B cell (primary cell): ENCODE measurements around the gene STON2. TPM values are rescaled to one million over a fixed set of nuclear protein-coding genes. Genes with fewer than 3 reads are reported as not detected.

Experiments used
- ATAC-seq: fragments of 200-7000 bp; cut with Tn5 transposase; one replicate; pipeline ENCODE4 v1.10.0; 2021; ENCODE audit warnings: low read depth, mild to moderate bottlenecking, moderate number of reproducible peaks, moderate library complexity
- CTCF ChIA-PET: fragments of 350-600 bp; sonication (Branson Sonifier 250); formaldehyde crosslinking; loops from one replicate; lab custom pipeline; 2021; ENCODE audit warnings: antibody characterized with exemption, inconsistent platforms; lab: Charles Lee
- POLR2A ChIA-PET: fragments of 350-600 bp; sonication (Branson Sonifier 250); formaldehyde crosslinking; loops from one replicate; lab custom pipeline; 2021; ENCODE audit warnings: antibody characterized with exemption; lab: Charles Lee
- DNase-seq: peaks from one replicate; pipeline ENCODE4 v3.0.0; 2013
- H2AFZ ChIP-seq: 2 replicates; pipeline ENCODE4 v1.6.1; 2012; ENCODE audit warnings: mild to moderate bottlenecking, low read depth, low read length; ENCODE audit not compliant: insufficient read depth, poor library complexity, severe bottlenecking
- H3K27ac ChIP-seq, 2 donors: 1 replicate in 1 of 2; 2 replicates in 1 of 2; pipeline ENCODE4 v1.5.1; 2012 to 2013; ENCODE audit warnings: low read length in 2 of 2, mild to moderate bottlenecking in 2 of 2, moderate library complexity in 1 of 2
- H3K27me3 ChIP-seq, 4 experiments: fragments of 200-600 bp in 1 of 4; sonication (generic) in 1 of 4; replicated peaks in 1 of 4; 1 replicate in 2 of 4; 2 replicates in 2 of 4; pipeline versions ENCODE4 v1.6.1 to v1.7.0; 2013 to 2016; ENCODE audit warnings: low read length in 3 of 4, mild to moderate bottlenecking in 2 of 4, mixed read lengths in 1 of 4, moderate library complexity in 1 of 4; ENCODE audit not compliant: insufficient read depth in 4 of 4, control insufficient read depth in 3 of 4; ENCODE audit errors: control extremely low read depth in 1 of 4
- H3K36me3 ChIP-seq, 2 experiments: replicated peaks in 1 of 2; 1 replicate in 1 of 2; 2 replicates in 1 of 2; pipeline versions ENCODE4 v1.6.1 to v1.7.1; 2013; ENCODE audit warnings: low read length in 1 of 2; ENCODE audit not compliant: insufficient read depth in 2 of 2, control insufficient read depth in 1 of 2; ENCODE audit errors: control extremely low read depth in 1 of 2, extremely low read depth in 1 of 2
- H3K4me1 ChIP-seq, 2 donors: fragments of 200-600 bp in 1 of 2; sonication (generic) in 1 of 2; 1 replicate in 1 of 2; 2 replicates in 1 of 2; pipeline versions ENCODE4 v1.5.1 to v1.6.1; 2013 to 2017; ENCODE audit warnings: low read length in 2 of 2; ENCODE audit not compliant: control insufficient read depth in 2 of 2, insufficient read depth in 2 of 2
- H3K4me2 ChIP-seq: replicated peaks from 2 replicates; pipeline ENCODE3; 2012; ENCODE audit warnings: mild to moderate bottlenecking, low read depth, low read length; ENCODE audit not compliant: poor library complexity, severe bottlenecking
- H3K4me3 ChIP-seq, 5 experiments: fragments of 200-600 bp in 1 of 5; sonication (generic) in 1 of 5; 1 replicate in 3 of 5; 2 replicates in 2 of 5; pipeline versions ENCODE4 v1.5.1 to v1.7.0; 2011 to 2016; ENCODE audit warnings: low read length in 4 of 5, mild to moderate bottlenecking in 4 of 5, low read depth in 2 of 5, control low read depth in 1 of 5, moderate library complexity in 1 of 5; ENCODE audit not compliant: insufficient read depth in 1 of 5; ENCODE audit errors: control extremely low read depth in 1 of 5, extremely low read depth in 1 of 5
- H3K79me2 ChIP-seq: fragments of 200-600 bp; sonication (generic); one replicate; pipeline ENCODE4 v1.6.0; 2016; ENCODE audit warnings: low read length; ENCODE audit not compliant: control insufficient read depth, insufficient read depth
- H3K9ac ChIP-seq: fragments of 200-600 bp; sonication (generic); 2 replicates; pipeline ENCODE4 v1.6.1; 2017; ENCODE audit warnings: mild to moderate bottlenecking, low read length, moderate library complexity
- H3K9me3 ChIP-seq, 3 donors: one replicate each; pipeline versions ENCODE4 v1.6.1 to v1.7.1; 2013; ENCODE audit warnings: low read length in 2 of 3; ENCODE audit not compliant: control insufficient read depth in 2 of 3, insufficient read depth in 1 of 3; ENCODE audit errors: control extremely low read depth in 1 of 3
- H4K20me1 ChIP-seq: 2 replicates; pipeline ENCODE4 v1.6.0; 2012; ENCODE audit warnings: mild to moderate bottlenecking, low read length; ENCODE audit not compliant: insufficient read depth, control insufficient read depth, poor library complexity, severe bottlenecking
- H3K27ac Mint-ChIP-seq: one replicate; pipeline ENCODE4 v1.8.0; 2021; ENCODE audit warnings: mixed read lengths
- H3K27me3 Mint-ChIP-seq: one replicate; pipeline ENCODE4 v1.8.0; 2021; ENCODE audit warnings: mixed read lengths
- H3K4me1 Mint-ChIP-seq: one replicate; pipeline ENCODE4 v1.8.0; 2021; ENCODE audit warnings: mixed read lengths
- H3K4me3 Mint-ChIP-seq: one replicate; pipeline ENCODE4 v1.8.0; 2021; ENCODE audit warnings: mixed read lengths
- H3K9me3 Mint-ChIP-seq: one replicate; pipeline ENCODE4 v1.8.0; 2022; ENCODE audit warnings: mixed read lengths; ENCODE audit not compliant: insufficient read depth
- EZH2 ChIP-seq: IDR thresholded peaks from 2 replicates; pipeline ENCODE4 v1.6.1; 2012; ENCODE audit warnings: borderline replicate concordance, low read depth, mild to moderate bottlenecking, moderate library complexity, low read length; ENCODE audit not compliant: insufficient read depth, poor library complexity, severe bottlenecking
- WGBS: methylation state at CpG from one replicate; pipeline ENCODE4 v1.1.5; 2013; ENCODE audit warnings: missing lambda C conversion rate; ENCODE audit not compliant: insufficient coverage; 5-methylcytosine and 5-hydroxymethylcytosine counted together
- intact Hi-C: fragments of 100-400 bp; cut with micrococcal nuclease; formaldehyde crosslinking; loops from one replicate; pipeline ENCODE4 v1.10.0; 2022
- polyA plus RNA-seq: library from polyadenylated mRNA; depleted of rRNA; stranded (reverse); fragments of >200 nt; gene quantifications from 2 replicates; pipeline ENCODE4 v1.2.3, GENCODE V29; 2012
- total RNA-seq, 2 donors: library from RNA; stranded (reverse); fragments of 120-200 nt in 1 of 2; gene quantifications; 1 replicate in 1 of 2; 2 replicates in 1 of 2; pipeline versions ENCODE4 v1.2.3 to v1.2.4, GENCODE V29; 2013 to 2022
- TF ChIP-seq, protein P1 (sequence below): fragments of 200-600 bp; IDR thresholded peaks from one replicate; pipeline ENCODE4 v1.8.0; 2022; ENCODE audit warnings: antibody characterized with exemption, mild to moderate bottlenecking

STON2 gene
- total and polyA plus RNA-seq, 2 donors (not counting 1 experiment from before 2014, with no cell fraction given), result 0.03 TPM; not detected in 1

DNA sequence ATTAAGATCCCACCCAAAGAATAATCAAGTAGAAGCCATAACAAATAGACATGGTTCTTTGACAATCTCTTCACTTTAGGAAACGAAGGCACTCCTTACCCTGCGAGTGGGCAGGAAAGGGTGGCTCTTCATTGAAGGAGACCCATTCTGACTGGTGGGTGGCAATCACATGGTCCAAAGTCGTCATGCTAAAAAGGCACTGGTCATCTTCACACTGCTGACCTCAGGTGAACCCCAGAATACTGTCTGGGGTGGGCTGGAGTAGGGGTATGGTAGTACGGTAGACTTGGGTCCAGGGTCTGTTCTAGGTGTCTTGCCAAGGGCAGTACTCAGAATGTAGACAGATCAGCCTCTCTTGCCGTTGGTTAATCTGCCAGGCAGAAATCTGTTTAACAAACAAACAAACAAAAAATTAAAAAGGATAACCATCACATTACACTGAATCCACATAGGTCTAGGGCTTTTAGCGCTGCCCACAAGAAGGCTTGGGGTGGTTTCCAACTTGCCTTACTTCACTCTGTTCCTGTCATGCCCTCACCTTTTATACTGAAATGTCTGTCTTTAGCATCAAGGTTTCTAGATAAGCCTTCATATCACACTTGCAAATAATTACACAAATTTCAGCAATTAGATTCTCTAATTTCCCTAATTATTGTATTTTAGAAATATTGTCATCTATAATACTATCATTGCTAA lies 1.8 kb downstream of the STON2 start:
- H3K27me3 ChIP-seq, result peaks cover 0 to 7% (median 0%) of the 10 kb centered on the region in 4 experiments
- intact Hi-C loops, result no loop called here
- Mint-ChIP-seq H3K27ac (no peak overlapping the region), H3K27me3 (peaks cover 7% of the 10 kb centered on the region), H3K9me3 (no peaks in the 10 kb centered on the region), H3K4me3 (no peak overlapping the region), H3K4me1 (no peaks in the 10 kb centered on the region)
- H3K9me3 ChIP-seq, result peaks cover 0 to 3% (median 0%) of the 10 kb centered on the region in 3 donors
- TF ChIP-seq, protein P1, sequence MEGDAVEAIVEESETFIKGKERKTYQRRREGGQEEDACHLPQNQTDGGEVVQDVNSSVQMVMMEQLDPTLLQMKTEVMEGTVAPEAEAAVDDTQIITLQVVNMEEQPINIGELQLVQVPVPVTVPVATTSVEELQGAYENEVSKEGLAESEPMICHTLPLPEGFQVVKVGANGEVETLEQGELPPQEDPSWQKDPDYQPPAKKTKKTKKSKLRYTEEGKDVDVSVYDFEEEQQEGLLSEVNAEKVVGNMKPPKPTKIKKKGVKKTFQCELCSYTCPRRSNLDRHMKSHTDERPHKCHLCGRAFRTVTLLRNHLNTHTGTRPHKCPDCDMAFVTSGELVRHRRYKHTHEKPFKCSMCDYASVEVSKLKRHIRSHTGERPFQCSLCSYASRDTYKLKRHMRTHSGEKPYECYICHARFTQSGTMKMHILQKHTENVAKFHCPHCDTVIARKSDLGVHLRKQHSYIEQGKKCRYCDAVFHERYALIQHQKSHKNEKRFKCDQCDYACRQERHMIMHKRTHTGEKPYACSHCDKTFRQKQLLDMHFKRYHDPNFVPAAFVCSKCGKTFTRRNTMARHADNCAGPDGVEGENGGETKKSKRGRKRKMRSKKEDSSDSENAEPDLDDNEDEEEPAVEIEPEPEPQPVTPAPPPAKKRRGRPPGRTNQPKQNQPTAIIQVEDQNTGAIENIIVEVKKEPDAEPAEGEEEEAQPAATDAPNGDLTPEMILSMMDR, result no peak
- no peak for TF ChIP-seq EZH2
- H3K4me3 ChIP-seq, result no peak overlapping the region
- 93% methylated on average over 4 of the region's 6 CpGs for WGBS
- H3K4me1 ChIP-seq, result no peaks in the 10 kb centered on the region
- ATAC-seq, result no peak
- H3K27ac ChIP-seq, result no peak overlapping the region
- H3K79me2 ChIP-seq, result no peaks in the 10 kb centered on the region
- no peak overlapping the region for H2AFZ ChIP-seq
- H4K20me1 ChIP-seq, result no peaks in the 10 kb centered on the region
- CTCF ChIA-PET, result no interaction called here
- no peak for DNase-seq
- H3K4me2 ChIP-seq, result no peak overlapping the region
- no peaks in the 10 kb centered on the region for H3K36me3 ChIP-seq
- H3K9ac ChIP-seq, result no peak overlapping the region
- POLR2A ChIA-PET, result no interaction called here

DNA sequence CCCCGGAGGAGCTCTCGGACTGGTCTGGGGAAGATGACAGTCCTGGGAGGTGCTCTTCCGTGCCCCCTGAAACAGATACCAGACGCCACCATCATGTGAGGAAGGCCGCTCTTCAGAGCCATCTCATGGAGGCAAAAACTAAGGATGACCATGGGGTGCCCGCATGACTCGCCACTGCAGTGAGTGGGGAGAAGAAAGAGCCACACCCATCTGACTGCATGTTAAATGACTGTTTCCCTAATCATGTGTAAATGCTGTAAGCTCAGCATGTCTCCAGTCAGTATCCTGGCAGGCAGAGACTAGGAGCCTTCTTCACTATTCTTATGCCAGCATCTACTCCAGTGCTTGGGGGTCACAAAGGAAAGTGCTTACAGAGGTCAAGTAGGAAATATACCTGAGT lies 4.0 kb downstream of the STON2 start:
- Histone ChIP-seq H3K27me3 (no peaks in the 10 kb centered on the region), H3K4me2 (no peak overlapping the region), H3K4me1 (no peaks in the 10 kb centered on the region), H2AFZ (no peak overlapping the region), H3K9ac (no peak overlapping the region), H3K79me2 (no peaks in the 10 kb centered on the region), H3K36me3 (no peaks in the 10 kb centered on the region), H3K9me3 (peaks cover 0 to 3% (median 0%) of the 10 kb centered on the region in 3 donors), H3K4me3 (no peak overlapping the region), H4K20me1 (no peaks in the 10 kb centered on the region), H3K27ac (no peak overlapping the region)
- WGBS, result 99% methylated on average over 7 of the region's 7 CpGs
- ChIA-PET POLR2A (no interaction called here), CTCF (no interaction called here)
- Mint-ChIP-seq H3K27ac (no peak overlapping the region), H3K27me3 (peaks cover 3% of the 10 kb centered on the region), H3K9me3 (no peaks in the 10 kb centered on the region), H3K4me1 (no peaks in the 10 kb centered on the region), H3K4me3 (no peak overlapping the region)
- DNase-seq, result no peak
- TF ChIP-seq, protein P1, result no peak
- no peak for TF ChIP-seq EZH2
- no peak for ATAC-seq
- intact Hi-C loops, result no loop called here
